ENCODE results near the gene CLVS2. TPM values are rescaled to one million over a fixed set of nuclear protein-coding genes. Genes with fewer than 3 reads are reported as not detected.

CLVS2 gene
- total and polyA plus RNA-seq, 2 experiments from 2014 or later = 0.03 TPM; not detected in 1

GRCh38 chr6:123118811-123119210 is 122.8 kb downstream of the CLVS2 start:
- DNase-seq (ENCODE audit: low read depth in 1 of 2, low spot score in 1 of 2) = no peak
- Histone ChIP-seq H3K27ac (no peak overlapping the region), H3K4me1 (ENCODE audit: low read depth) (peaks cover 26% of the 10 kb centered on the region), H3K36me3 (no peaks in the 10 kb centered on the region), H3K4me3 (no peak overlapping the region), H3K9me3 (ENCODE audit: low read depth) (no peaks in the 10 kb centered on the region), H3K27me3 (no peaks in the 10 kb centered on the region)
- TF ChIP-seq CTCF (IDR thresholded peaks at IDR 0.05; ENCODE audit: low read depth, low read length) = no peak

Other genes starting within 250 kb of the CLVS2 start
- gene FABP7, start 216.5 kb upstream of the CLVS2 start, total RNA-seq = 2.2 and 3.4 TPM in 2 replicates
- 1.8 and 6.4 TPM in 2 replicates for gene FABP7, start 216.5 kb upstream of the CLVS2 start, polyA plus RNA-seq
- 1.4 and 4.5 TPM in 2 replicates for gene SMPDL3A, start 207.0 kb upstream of the CLVS2 start, total RNA-seq
- 4.5 and 6.1 TPM in 2 replicates for gene SMPDL3A, start 207.0 kb upstream of the CLVS2 start, polyA plus RNA-seq

Data from cardiac muscle cell (in vitro differentiated cells and primary cell).